ENCODE data around the gene ZGPAT. TPM values are rescaled to one million over a fixed set of nuclear protein-coding genes. Genes with fewer than 3 reads are reported as not detected.

The ZGPAT gene
- total RNA-seq, 1 experiment from 2014 or later, result 27.6 TPM

GRCh38 chr20:63692436-63693082 lies 15.3 kb upstream of the ZGPAT start:
- Histone ChIP-seq H3K4me1 (ENCODE audit: insufficient read depth, low read length) (no peaks in the 10 kb centered on the region), H3K27ac (ENCODE audit: insufficient read length, low read depth, low read length) (no peak overlapping the region), H3K4ac (ENCODE audit: low read depth, low read length) (no peak overlapping the region), H4K8ac (replicated peaks; ENCODE audit: insufficient read length, low read depth, low read length) (no peak overlapping the region), H3K23ac (ENCODE audit: insufficient read length, low read depth, low read length) (no peak overlapping the region), H2BK15ac (ENCODE audit: low read depth, low read length) (no peak overlapping the region), H3K4me2 (ENCODE audit: insufficient read depth, insufficient read length, low read length) (no peak overlapping the region), H2AK5ac (ENCODE audit: insufficient read length, low read length) (no peak overlapping the region), H3K9ac (ENCODE audit: extremely low read depth, insufficient read length, low read length) (no peak overlapping the region), H2BK5ac (ENCODE audit: insufficient read length, low read length) (no peak overlapping the region), H3K79me2 (ENCODE audit: insufficient read depth, low read length) (no peaks in the 10 kb centered on the region), H2AFZ (ENCODE audit: low read length) (no peak overlapping the region), H2BK12ac (ENCODE audit: insufficient read length, low read depth, low read length) (no peak overlapping the region), H3K27me3 (ENCODE audit: insufficient read depth, low read length) (no peaks in the 10 kb centered on the region), H2BK20ac (ENCODE audit: low read depth, low read length, poor library complexity, severe bottlenecking) (no peak overlapping the region), H4K5ac (ENCODE audit: insufficient read length, low read depth, low read length) (no peak overlapping the region), H3T11ph (ENCODE audit: low read length) (no peak overlapping the region), H3K56ac (ENCODE audit: insufficient read length, low read depth, low read length) (no peak overlapping the region), H2BK120ac (ENCODE audit: low read depth, low read length, poor library complexity, severe bottlenecking) (no peak overlapping the region), H3K23me2 (ENCODE audit: insufficient read length, low read depth, low read length, poor library complexity, severe bottlenecking) (peaks cover 4% of the 10 kb centered on the region), H3K18ac (ENCODE audit: insufficient read length, low read depth, low read length) (no peak overlapping the region), H3K14ac (ENCODE audit: insufficient read depth, low read length) (no peak overlapping the region), H4K20me1 (ENCODE audit: control insufficient read depth, insufficient read depth, insufficient read length) (no peaks in the 10 kb centered on the region), H3K79me1 (ENCODE audit: insufficient read depth, low read depth, low read length, poor library complexity, severe bottlenecking) (no peaks in the 10 kb centered on the region), H3K9me3 (ENCODE audit: control insufficient read depth, low read depth, low read length) (no peaks in the 10 kb centered on the region), H4K91ac (ENCODE audit: insufficient read length, low read depth, low read length) (no peak overlapping the region)
- Mint-ChIP-seq H3K9me3 (peaks cover 3 to 5% of the 10 kb centered on the region in 2 experiments; a peak in 3 of 5 replicates), H3K4me3 (no peak overlapping the region), H3K27ac (no peak overlapping the region), H3K4me1 (peaks cover 2 to 8% of the 10 kb centered on the region in 2 experiments), H3K27me3 (ENCODE audit: low read depth) (peaks cover 5% of the 10 kb centered on the region), H3K36me3 (ENCODE audit: insufficient read depth in 1 of 3, low read depth in 3 of 3) (peaks cover 14 to 20% (median 17%) of the 10 kb centered on the region in 3 experiments; a peak in 6 of 7 replicates)
- no peak for TF ChIP-seq CTCF (conservative IDR thresholded peaks at IDR 0.05)
- WGBS (ENCODE audit: extremely low coverage, insufficient read length, low lambda C conversion rate), result no CpG with 5 or more reads among the region's 20 CpGs
- no peak for DNase-seq

Measured in H9 (cell line).